PFSK-1 (cell line): ENCODE measurements around the gene PCP4.

ENCODE experiments used
- FOXP2 ChIP-seq: optimal IDR thresholded peaks from 2 replicates; pipeline ENCODE3; 2011; ENCODE audit warnings: borderline replicate concordance, control low read depth, inconsistent platforms; ENCODE audit not compliant: insufficient read depth; ENCODE audit errors: extremely low read length, extremely low read depth
- POLR2AphosphoS5 ChIP-seq: IDR thresholded peaks from 2 replicates; pipeline ENCODE4 v1.6.1; 2012; ENCODE audit warnings: low read depth, mild to moderate bottlenecking, control low read depth, low read length, moderate library complexity
- REST ChIP-seq, 2 experiments: IDR thresholded peaks; 2 replicates each; pipeline versions ENCODE4 v1.6.1 to v1.8.0; 2011 to 2012; ENCODE audit warnings: low read depth in 2 of 2, low read length in 2 of 2, control low read depth in 1 of 2, inconsistent platforms in 1 of 2, mild to moderate bottlenecking in 1 of 2, moderate library complexity in 1 of 2; ENCODE audit not compliant: insufficient read depth in 1 of 2
- SIN3A ChIP-seq: IDR thresholded peaks from 2 replicates; pipeline ENCODE4 v1.6.1; 2012; ENCODE audit warnings: mild to moderate bottlenecking, low read length, moderate library complexity, borderline replicate concordance; ENCODE audit not compliant: insufficient read depth
- TAF1 ChIP-seq: IDR thresholded peaks from 2 replicates; pipeline ENCODE4 v1.6.1; 2012; ENCODE audit warnings: low read length, control low read depth, borderline replicate concordance; ENCODE audit not compliant: insufficient read depth

PCP4 gene

GRCh38 chr21:39911286-39912199 is 44.3 kb downstream of the PCP4 start:
- TF ChIP-seq POLR2AphosphoS5 (no peak), TAF1 (no peak), REST (IDR thresholded peaks at IDR 0.05; ENCODE audit: insufficient read depth in 1 of 2, low read depth in 2 of 2, low read length in 2 of 2) (no peak), SIN3A (no peak), FOXP2 (no peak)

GRCh38 chr21:39913706-39914305 is 46.6 kb downstream of the PCP4 start:
- no peak for TF ChIP-seq SIN3A

- TF ChIP-seq POLR2AphosphoS5 (no peak), FOXP2 (no peak), REST (IDR thresholded peaks at IDR 0.05; ENCODE audit: insufficient read depth in 1 of 2, low read depth in 2 of 2, low read length in 2 of 2) (no peak)
Measured at GRCh38 chr21:39915881-39916280, 48.6 kb downstream of the PCP4 start.

- TF ChIP-seq FOXP2 = no peak
Measured at GRCh38 chr21:39918558-39918957, 51.3 kb downstream of the PCP4 start.

- no peak for TF ChIP-seq REST (IDR thresholded peaks at IDR 0.05; ENCODE audit: insufficient read depth in 1 of 2, low read depth in 2 of 2, low read length in 2 of 2)
- TF ChIP-seq FOXP2 = no peak
- TF ChIP-seq POLR2AphosphoS5 = no peak
- TF ChIP-seq SIN3A = no peak
- TF ChIP-seq TAF1 = no peak
Measured at GRCh38 chr21:39923476-39923875, 56.2 kb downstream of the PCP4 start.

GRCh38 chr21:39924577-39925308 is 57.5 kb downstream of the PCP4 start:
- no peak for TF ChIP-seq REST (IDR thresholded peaks at IDR 0.05; ENCODE audit: insufficient read depth in 1 of 2, low read depth in 2 of 2, low read length in 2 of 2)
- TF ChIP-seq TAF1 = no peak
- TF ChIP-seq POLR2AphosphoS5 = no peak
- TF ChIP-seq FOXP2 = no peak
- TF ChIP-seq SIN3A = no peak
